Measurements from ENCODE around the gene GRIN2A. TPM values are rescaled to one million over a fixed set of nuclear protein-coding genes. Genes with fewer than 3 reads are reported as not detected.

The GRIN2A gene
- total RNA-seq, 1 experiment from 2014 or later, result 34.6 TPM

DNA sequence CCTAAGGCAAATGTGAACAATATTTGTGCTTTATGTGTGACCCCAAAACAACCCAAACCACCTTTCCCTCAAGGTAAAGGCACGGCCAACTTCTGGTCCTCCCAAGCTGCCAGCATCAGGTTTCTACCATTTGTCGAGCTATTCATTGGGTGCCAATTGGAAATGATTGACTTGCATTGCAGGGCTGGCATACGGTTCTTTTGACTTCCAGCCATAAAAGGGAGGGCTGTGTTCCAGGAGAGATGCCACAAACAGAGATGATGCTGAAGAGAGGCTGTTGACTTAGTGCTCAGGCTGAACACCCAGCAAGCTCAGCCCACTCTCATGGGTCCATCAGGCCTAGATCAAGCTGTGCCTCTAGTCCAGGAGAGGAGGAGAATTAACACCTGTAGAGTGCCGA lies 252.4 kb downstream of the GRIN2A start:
- Mint-ChIP-seq H3K27ac (ENCODE audit: unreplicated experiment) (no peak overlapping the region), H3K36me3 (ENCODE audit: insufficient read depth, unreplicated experiment) (no peaks in the 10 kb centered on the region), H3K4me3 (ENCODE audit: low read depth, unreplicated experiment) (no peak overlapping the region), H3K27me3 (ENCODE audit: unreplicated experiment) (no peaks in the 10 kb centered on the region), H3K9me3 (ENCODE audit: low read depth, unreplicated experiment) (peaks cover 3% of the 10 kb centered on the region), H3K4me1 (ENCODE audit: low read depth, unreplicated experiment) (no peaks in the 10 kb centered on the region)
- intact Hi-C loops (cut with micrococcal nuclease; ENCODE audit: unreplicated experiment), result no loop called here
- TF ChIP-seq, protein P1, sequence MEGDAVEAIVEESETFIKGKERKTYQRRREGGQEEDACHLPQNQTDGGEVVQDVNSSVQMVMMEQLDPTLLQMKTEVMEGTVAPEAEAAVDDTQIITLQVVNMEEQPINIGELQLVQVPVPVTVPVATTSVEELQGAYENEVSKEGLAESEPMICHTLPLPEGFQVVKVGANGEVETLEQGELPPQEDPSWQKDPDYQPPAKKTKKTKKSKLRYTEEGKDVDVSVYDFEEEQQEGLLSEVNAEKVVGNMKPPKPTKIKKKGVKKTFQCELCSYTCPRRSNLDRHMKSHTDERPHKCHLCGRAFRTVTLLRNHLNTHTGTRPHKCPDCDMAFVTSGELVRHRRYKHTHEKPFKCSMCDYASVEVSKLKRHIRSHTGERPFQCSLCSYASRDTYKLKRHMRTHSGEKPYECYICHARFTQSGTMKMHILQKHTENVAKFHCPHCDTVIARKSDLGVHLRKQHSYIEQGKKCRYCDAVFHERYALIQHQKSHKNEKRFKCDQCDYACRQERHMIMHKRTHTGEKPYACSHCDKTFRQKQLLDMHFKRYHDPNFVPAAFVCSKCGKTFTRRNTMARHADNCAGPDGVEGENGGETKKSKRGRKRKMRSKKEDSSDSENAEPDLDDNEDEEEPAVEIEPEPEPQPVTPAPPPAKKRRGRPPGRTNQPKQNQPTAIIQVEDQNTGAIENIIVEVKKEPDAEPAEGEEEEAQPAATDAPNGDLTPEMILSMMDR (IDR thresholded peaks at IDR 0.05; ENCODE audit: unreplicated experiment), result no peak
- CTCF ChIA-PET, result interaction anchor here (1.1 kb wide), 1 partner anchor 12 kb away, joined by 3 read pairs; no protein-coding TSS in a partner anchor
- DNase-seq, result no peak
- no TSS peak for BruUV-seq (replicated peaks)

DNA sequence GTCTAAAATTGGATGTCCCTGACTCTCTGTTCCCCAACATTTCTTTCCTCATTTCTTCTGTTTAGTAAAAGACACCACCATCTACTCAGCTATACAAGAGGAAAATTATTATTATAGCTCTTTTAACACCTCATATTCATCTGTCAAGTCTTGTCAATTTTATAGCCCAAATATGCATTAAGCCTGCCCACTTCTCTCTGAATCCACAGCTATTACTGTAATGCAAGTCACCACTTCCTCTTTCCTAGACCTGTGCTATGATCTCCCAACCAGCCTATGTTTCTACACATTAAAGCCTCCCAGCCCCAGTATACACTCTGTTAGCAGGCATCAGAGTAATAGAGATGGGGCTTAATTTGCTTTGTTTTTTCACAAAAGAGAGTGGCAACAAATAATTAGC lies 252.9 kb downstream of the GRIN2A start:
- Mint-ChIP-seq H3K4me3 (ENCODE audit: low read depth, unreplicated experiment) (no peak overlapping the region), H3K27ac (ENCODE audit: unreplicated experiment) (no peak overlapping the region)
- BruUV-seq (replicated peaks), result no TSS peak

DNA sequence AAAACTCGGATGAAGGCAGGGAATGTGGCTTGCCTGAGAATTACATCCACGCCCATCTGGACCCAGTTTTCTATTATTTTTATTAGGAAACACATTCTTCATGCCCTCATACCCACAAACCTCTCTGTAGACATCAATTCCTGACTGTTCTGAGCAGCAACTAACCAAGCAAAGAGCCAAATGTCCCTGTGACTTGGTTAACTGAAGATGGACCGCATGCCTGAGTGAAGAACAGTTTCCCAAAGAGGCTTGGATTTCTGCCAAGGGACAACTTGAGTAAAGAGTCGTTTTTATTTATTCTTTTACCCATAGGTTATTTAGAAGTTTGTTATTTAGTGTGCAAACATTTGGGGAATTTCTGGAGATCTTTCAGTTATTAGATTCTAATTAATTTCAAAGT lies 259.8 kb downstream of the GRIN2A start:
- intact Hi-C loops (cut with micrococcal nuclease; ENCODE audit: unreplicated experiment), result no loop called here
- CTCF ChIA-PET, result no interaction called here
- H3K36me3 Mint-ChIP-seq (ENCODE audit: insufficient read depth, unreplicated experiment), result no peaks in the 10 kb centered on the region
- DNase-seq, result no peak
- no peak overlapping the region for H3K4me3 Mint-ChIP-seq (ENCODE audit: low read depth, unreplicated experiment)
- no peaks in the 10 kb centered on the region for H3K27me3 Mint-ChIP-seq (ENCODE audit: unreplicated experiment)
- BruUV-seq (replicated peaks), result no TSS peak
- no peaks in the 10 kb centered on the region for H3K4me1 Mint-ChIP-seq (ENCODE audit: low read depth, unreplicated experiment)
- H3K9me3 Mint-ChIP-seq (ENCODE audit: low read depth, unreplicated experiment), result no peaks in the 10 kb centered on the region
- TF ChIP-seq, protein P1 (IDR thresholded peaks at IDR 0.05; ENCODE audit: unreplicated experiment), result no peak
- no peak overlapping the region for H3K27ac Mint-ChIP-seq (ENCODE audit: unreplicated experiment)

More for the DNA sequence above, 252.9 kb downstream of the GRIN2A start:
- H3K36me3 Mint-ChIP-seq (ENCODE audit: insufficient read depth, unreplicated experiment), result no peaks in the 10 kb centered on the region
- peaks cover 3% of the 10 kb centered on the region for H3K9me3 Mint-ChIP-seq (ENCODE audit: low read depth, unreplicated experiment)
- TF ChIP-seq, protein P1 (IDR thresholded peaks at IDR 0.05; ENCODE audit: unreplicated experiment), result no peak
- no peaks in the 10 kb centered on the region for H3K27me3 Mint-ChIP-seq (ENCODE audit: unreplicated experiment)
- DNase-seq, result no peak
- CTCF ChIA-PET, result interaction anchor here (1.1 kb wide), 1 partner anchor 13 kb away, joined by 3 read pairs; no protein-coding TSS in a partner anchor
- intact Hi-C loops (cut with micrococcal nuclease; ENCODE audit: unreplicated experiment), result no loop called here
- H3K4me1 Mint-ChIP-seq (ENCODE audit: low read depth, unreplicated experiment), result no peaks in the 10 kb centered on the region

GRCh38 chr16:9921997-9922396 lies 260.2 kb downstream of the GRIN2A start:
- Mint-ChIP-seq H3K27me3 (ENCODE audit: unreplicated experiment) (no peaks in the 10 kb centered on the region), H3K4me1 (ENCODE audit: low read depth, unreplicated experiment) (no peaks in the 10 kb centered on the region), H3K9me3 (ENCODE audit: low read depth, unreplicated experiment) (no peaks in the 10 kb centered on the region), H3K27ac (ENCODE audit: unreplicated experiment) (no peak overlapping the region), H3K4me3 (ENCODE audit: low read depth, unreplicated experiment) (no peak overlapping the region), H3K36me3 (ENCODE audit: insufficient read depth, unreplicated experiment) (no peaks in the 10 kb centered on the region)
- CTCF ChIA-PET, result no interaction called here
- no TSS peak for BruUV-seq (replicated peaks)
- TF ChIP-seq, protein P1 (IDR thresholded peaks at IDR 0.05; ENCODE audit: unreplicated experiment), result no peak
- intact Hi-C loops (cut with micrococcal nuclease; ENCODE audit: unreplicated experiment), result no loop called here
- DNase-seq, result no peak
